Stimulated activated CD4-positive, alpha-beta T cell treated with anti-CD3 and anti-CD28 coated beads, Interleukin-2, amount 100 ng/mL, for 4 hours (primary cell): ENCODE results near the gene NAV2.

ENCODE experiments used
- DNase-seq: peaks from one replicate; pipeline ENCODE4 v3.0.0-alpha.2; 2020; ENCODE audit warnings: low read depth

The NAV2 gene

DNA sequence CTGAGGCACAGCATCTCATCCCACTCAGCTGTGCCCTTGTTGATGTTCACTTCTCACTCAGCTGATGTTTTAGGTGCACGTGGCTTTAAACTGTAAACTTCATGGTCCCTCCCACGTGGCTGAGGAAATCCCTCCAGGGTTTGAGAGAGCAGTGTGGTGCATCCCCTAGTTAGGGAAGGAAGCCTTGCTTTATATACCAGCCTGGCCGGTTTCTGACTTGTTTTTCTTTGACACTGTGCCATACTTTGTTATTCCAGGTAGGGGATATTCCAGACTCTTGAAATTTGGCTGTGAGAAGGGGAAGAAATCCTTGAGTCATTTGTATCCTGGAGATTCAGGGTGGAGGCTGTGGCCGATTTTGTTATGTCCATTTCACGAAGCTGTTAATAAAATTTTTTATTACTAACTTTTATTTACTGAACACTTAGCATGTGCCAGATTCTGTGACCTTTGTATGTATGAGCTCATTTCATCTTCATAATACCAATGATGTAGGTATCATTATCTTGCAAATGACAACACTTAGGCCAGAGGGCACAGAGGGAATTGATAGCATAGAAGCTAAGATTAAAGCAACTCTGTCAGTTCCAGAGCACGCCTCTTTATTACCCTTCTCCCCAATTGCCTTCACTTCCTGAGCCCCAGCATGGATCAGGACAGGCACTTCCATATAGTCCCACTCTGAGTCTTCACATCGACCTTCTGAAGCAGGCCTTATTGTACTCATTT, 116.6 kb downstream of the NAV2 start:
- no peak for DNase-seq

DNA sequence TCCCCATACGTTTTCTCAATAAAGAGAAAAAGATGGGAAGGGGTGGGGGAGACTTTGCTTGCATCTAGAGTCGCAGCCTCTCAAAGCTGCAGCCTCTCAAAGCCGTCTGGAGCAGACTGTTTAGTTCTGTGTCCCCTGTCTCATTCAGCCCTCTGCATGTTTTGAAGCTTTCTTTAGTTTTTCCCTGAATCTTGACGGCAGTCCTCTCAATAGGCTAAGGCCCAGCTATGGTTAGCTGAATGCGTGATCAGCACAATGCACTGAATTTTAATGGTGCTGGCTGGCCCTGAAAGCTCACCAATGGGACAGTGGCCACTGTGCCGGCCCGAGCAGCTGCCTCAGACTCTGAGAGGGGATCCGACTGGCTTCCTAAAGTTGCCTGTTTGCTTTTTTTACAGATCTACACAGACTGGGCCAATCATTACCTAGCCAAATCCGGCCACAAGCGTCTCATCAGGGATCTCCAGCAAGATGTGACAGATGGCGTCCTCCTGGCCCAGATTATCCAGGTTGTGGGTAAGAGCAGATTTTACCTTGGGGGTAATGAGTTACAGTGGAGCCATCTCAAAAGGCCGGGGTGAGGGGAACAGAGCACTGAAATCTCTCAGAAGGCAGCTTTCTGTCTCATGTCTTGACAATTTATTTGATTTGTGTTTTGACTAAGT, 119.6 kb downstream of the NAV2 start:
- no peak for DNase-seq

DNA sequence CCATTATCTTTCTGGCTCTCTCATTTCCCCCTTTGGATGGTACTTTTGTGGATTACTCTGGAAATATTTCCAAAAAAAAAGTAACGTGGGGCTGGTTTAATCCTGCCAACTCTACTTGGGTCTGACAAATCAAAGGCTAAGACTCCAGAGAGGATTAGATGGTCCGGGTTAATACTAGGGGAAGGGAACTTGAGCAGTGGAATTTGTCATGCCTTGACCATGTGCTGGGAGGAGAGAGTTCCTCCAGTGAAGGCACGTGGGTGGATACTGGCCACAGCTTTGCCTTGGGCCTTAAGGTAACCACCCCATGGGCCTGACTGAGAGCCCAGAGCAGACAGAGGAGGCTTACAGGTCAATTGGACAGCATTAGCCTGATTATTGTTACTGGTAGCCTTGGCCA, 120.3 kb downstream of the NAV2 start:
- no peak for DNase-seq

DNA sequence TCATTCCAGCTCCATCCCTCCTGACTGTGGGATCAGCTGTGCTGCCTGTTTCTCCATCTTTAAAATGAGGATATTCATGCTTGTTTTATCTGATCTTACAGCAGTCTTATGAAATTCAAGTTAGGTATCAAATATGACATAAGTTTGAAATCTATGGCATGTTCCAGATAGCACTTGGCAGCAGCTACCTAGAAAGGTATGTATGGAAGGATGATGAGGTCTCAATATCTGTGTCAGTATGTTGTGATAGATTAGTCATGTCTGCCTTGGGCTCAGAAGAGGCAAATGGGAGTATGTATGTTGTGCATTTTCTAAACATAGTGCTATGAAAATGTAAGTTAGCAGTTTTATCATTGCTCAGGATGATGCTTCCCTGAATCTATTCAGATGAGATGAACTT, 122.1 kb downstream of the NAV2 start:
- DNase-seq = no peak

DNA sequence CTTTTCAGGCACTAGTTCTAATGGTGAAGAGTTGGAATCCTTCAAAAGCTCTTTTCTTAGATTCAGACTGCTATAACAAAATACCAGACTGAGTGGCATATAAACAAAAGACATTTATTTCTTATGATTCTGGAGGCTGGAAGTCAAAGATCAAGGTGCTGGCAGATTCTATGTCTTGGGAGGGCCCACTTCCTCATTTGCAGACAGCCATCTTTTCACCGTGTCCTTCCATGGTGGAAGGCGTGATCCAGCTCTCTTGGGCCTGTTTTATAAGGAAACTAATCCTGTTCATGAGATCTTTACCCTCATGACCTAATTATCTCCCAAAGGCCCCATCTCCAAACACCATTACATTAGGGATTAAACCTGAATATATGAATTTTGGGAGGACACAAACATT, 124.0 kb downstream of the NAV2 start:
- DNase-seq = no peak

DNA sequence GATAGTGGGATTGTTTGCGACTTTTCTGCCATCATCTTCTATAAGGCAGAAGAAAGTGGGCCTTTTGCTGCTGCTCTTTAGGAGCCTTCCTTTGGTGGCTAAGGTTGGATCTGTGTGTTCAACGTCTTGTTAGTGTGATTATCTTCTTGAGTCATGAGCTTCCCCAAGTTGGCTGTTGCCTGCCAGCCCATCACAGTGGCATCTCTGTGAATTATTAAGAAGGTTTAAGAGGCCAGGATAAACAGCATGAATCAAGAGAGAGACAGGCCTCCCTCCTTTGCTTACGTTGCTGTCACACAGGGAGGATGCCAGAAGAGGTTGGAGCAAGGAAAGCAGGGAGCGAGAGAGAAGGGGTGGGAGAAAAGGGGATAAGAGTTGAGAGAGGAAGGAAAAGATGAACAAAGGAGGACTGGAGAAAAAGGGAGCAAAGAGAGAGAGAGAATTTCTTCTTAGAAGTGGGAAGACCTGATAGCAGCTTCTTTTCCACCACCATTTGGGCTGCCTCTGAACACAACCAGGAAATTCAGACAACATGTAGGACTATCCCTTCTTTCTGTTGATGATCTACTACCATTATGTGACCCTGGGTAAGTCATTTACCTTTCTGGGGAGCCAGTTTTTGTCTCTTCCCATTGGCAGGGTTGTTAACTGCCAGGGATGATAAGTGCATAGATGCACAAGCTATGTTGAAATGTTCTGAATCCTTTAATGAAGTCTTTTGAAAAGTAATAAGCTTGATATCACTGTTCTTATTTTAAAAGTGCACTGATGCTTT, 126.5 kb downstream of the NAV2 start:
- no peak for DNase-seq

DNA sequence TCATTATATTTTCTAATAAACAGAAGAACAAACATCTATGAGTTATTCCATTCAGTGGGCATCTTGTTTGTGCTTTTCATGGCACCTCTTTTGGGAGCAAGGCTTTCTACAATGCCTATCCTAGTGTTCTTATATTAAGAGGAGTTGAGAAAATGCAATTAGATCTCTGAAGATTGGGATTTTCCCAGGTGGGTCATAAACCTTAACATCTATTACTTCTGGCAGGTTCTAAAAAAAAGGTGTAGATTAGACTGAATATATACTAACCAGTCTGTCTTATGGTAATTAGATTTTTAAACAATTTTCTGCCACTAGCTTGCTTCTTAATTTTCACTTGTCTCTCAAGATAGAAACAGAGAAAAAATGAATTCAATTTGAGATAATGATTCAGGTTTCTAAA, 128.3 kb downstream of the NAV2 start:
- no peak for DNase-seq

DNA sequence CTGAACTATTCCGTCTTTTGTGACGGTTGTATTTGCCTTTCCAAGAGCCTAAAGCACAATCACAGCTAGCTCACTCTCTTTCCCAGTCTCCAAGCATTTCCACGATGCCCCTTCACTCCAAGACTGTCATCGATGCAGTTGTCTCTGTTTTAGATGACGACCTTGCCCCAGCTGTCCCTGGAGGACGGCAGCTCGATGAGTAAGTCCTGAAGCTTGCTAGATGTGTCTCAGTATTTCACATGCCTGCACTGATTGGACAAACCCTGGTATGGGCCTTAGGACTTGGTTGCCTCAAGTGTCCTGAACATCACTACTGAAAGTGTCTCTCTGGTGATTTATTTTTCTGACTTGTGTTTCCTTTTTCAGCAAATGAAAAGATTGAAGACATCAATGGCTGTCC, 129.9 kb downstream of the NAV2 start:
- DNase-seq = no peak

DNA sequence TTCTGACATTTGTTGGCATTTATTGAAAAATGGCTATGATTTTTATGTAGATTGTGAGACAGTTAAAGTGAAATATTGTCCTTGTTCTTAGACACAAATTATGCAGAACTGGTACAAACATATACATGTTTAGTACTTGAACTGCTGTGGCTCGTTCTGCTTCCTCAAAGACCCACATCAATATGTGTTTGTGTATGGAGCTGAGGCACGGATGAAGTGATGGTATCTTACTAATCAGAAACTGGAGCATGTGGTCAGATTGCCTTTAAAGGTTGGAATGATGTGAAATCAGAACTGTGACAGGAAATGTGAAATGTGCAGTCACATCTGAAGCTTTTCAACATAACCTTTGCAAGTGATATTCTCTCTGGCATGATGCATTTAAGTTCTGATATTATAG, 130.4 kb downstream of the NAV2 start:
- no peak for DNase-seq

DNA sequence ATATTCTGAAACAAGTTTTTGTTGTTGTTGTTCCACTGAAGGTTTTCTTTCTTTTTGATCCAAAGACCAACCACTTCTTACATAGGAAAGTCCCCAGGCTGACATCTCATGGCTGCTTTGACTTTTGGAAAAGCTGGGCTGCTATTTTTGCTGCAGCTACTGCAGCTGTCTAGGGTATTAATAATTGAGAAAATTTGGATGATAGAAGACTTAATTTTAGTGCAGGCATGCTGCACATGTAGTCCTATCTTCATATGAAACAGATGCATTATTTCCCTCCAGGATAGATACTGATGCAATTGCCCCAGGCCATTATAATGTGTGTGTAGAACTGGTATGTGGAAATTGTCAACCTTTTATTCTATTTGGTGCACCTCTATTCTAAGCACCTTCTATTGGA, 131.4 kb downstream of the NAV2 start:
- no peak for DNase-seq

DNA sequence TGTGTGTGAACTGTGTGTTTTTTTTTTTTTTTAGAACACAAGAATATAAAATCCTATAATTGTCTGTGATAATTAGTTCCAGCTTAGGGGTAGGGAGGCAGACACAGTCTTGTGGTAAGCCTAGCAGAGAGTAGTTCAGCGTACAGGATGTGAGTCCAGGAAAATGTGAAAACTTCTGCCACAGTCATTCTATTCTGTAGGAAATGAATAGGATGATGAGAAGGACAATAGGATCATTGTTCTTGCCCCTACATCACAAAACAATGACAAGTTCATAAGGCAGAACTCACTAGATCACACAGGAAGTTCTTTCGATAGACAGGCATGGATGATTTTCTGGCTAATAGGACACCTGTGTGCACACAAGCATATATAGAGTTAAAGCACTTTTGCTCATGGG, 132.2 kb downstream of the NAV2 start:
- no peak for DNase-seq

DNA sequence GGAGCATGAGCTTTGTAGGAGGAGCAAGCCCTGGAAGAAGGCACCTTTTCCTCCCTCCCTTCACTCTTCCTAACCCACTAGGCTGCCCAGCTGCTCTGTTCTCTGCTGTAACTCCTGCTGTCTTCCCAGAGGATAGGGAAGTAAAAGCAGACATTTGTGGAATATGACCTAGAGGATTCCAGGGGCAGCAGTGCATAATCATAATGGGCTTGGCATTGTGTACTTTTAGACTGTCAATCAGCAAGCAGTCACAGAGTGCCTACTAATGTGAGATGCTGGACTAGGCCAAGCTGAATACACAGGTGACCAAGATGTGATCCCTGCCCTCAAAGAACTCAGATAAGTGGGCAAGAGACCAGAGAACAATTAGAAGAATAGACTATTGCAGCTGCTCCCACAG, 133.0 kb downstream of the NAV2 start:
- DNase-seq = no peak

DNA sequence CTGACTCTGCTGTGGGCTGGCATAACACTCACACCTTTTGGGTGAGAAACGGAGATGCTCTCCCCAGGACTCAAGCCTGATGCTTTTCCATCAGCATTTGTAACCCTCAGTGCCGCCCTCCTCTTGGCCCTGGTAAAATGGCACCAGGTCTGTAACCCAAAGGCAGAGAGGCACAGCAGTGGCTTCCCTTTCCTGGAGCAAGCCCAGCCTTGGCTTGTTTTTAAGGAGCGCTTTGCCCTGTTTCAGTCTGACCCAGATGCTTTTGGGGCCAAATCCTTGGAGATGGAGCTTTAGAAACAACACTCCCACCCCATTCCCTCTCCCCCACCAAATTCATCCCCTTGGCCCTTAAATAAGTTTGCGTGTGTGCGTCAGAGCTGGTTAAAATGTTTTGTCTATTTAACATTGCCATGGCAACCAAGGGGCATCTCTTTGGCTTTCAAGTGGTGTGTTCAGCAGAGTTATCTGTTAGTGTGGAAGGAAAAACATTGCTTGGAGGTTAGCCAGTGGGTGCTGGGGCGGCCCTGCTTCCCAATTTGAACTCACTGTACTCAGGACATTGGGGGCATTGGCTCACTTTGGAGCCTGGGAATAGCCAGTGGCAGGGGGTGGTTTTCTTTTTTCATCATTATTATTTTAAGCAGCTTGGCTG, 134.1 kb downstream of the NAV2 start:
- DNase-seq = no peak

DNA sequence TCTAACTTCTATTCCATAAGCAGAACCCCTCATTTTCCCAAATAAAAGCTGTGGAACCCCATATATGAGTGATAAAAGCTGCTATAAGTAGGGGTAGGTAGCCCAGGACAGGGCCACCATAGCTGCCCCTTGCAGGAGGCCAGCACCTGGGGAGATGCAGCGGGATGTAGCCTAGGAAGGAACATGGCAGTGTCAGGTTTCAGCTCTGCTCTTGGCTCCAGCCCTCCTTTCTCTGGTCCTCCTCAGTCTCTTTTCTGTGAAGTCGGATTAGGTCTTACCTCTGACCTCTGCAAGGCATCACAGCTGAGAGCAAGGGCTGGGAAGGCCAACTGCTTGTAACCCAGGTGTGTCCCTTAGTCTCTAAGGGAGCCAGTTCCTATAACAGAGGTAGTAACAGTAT, 135.6 kb downstream of the NAV2 start:
- no peak for DNase-seq

DNA sequence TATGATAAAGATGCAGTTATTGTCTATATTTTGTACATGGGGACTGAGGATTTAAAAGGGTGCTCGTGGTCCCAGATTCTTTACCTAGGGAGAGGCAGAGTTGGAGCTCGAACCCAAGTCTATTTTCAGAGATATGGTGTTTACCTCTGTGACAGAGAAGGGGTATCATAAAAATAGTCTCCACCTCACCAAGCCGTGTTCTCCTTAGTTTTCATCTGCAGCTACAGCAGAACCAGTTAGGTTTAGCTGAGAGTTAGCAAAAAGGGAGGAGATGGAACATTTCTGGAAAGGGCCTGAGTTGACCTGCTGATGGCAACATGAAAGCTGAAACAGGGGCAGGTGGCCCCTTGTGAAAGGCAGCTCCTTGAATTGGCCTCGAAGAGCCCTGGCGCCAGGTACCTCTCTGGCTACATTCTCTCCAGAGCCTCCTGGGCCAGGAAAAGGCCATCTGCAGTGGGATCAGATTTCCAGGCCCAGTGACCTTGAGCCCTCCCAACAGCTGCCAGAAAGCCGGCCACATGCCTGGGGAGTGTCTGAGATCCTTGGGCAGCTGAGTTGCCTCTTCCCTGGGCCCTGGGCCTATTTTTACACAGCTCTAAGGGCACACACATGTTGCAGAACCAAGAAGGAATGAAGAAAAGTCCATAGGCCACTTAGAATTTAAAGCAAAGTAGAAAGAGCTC, 136.6 kb downstream of the NAV2 start:
- no peak for DNase-seq

DNA sequence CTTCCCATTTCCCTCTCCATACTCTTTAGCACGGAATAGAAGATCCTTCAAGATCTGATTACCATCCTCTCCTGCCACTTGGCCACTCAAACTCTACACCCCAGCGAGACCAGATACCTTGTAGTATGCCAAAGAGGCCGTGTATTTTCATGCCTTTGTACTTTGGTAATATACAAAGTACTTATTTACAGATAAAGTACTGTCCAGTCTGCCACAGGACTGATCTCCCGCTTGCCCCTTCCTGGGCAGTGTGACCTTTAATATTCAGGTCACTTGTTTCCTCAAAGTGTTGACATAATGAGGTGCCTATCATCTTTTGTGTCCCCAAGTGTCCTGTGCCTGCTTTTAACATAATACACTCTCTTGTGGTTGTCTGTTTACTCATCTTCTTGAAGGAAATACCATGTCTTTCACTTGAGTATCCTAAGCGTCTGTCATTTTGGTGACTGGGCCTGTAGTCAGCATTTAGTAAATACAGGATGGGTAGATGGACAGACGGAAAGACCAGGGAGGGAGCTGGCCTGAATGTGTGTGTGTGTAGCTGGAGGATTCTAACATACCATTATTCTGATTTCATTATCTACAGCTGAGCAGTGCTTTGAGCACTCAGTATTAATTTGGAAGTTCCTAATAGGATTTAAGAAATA, 137.4 kb downstream of the NAV2 start:
- DNase-seq = no peak

DNA sequence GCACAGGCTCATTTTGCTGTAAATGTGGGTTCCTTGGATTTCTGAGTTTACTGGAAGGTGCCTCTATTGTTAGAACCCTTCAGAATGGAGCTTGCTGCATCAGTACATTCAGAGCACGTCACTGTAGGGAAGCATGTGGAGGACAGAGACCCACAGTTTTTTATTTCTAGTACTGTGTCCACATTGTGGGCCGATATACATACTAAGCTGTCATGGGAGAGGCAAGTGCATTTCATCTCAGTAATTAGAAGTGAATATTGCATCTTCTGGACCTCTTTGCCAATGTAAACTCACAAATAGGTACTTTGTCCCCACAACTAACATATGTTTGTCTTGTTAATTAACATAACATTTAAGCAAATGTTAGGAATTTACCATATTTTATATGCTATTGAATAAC, 139.7 kb downstream of the NAV2 start:
- no peak for DNase-seq

DNA sequence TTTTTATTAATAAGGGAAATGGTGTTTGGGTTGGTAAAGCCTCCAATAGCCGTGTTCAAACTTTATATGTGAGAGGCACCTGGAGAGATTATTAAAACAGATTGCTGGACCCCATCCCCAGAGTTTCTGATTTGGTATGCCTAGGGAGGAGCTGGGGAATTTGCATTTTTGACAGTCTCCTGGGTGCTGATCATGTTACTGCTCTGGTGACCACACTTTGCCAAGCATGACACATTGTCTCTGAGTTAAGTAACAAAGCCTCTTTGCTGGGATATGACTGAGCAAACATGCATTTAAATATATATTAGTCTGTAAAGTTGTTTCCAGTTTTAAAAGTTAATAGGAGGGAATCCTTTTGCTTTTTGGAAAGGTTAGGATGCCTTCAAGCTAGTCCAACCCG, 140.4 kb downstream of the NAV2 start:
- no peak for DNase-seq

DNA sequence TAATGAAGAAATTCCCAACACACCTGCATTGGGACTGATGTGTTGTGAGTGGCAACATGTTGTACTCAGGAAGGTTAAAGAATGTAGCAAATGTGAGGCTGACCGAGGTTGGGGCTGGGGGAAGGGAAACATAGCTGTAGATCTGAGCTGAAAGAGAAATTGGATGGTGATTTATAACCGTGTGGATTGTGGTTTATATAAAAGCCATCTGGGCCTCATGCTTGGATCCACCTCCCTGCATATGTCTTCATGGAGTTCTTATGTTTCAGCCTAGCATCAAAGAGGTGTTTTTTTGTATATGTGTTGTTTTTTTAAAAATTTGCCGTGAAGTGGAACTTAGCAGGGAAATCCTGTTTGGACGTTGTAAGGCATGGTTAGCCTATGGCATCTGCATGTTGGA, 141.3 kb downstream of the NAV2 start:
- no peak for DNase-seq

DNA sequence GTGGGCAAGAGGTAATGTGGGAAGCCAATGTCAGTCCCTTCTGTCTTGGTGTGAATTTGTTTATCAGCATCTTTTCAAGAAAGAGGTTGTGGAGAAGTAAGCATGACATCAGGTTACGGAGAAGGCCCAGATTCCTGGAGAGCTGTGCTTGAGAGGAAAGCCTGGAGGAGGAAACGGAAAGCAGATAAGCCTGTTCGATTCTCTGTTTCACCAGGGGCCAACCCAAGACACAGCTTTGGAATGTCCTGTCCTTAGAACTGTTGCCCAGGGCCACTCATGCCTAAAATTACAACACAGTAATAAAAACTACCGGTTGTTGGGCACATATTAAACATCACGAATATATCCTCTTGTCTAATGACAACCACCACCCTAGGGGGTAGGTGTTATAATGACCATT, 148.5 kb downstream of the NAV2 start:
- DNase-seq = no peak

DNA sequence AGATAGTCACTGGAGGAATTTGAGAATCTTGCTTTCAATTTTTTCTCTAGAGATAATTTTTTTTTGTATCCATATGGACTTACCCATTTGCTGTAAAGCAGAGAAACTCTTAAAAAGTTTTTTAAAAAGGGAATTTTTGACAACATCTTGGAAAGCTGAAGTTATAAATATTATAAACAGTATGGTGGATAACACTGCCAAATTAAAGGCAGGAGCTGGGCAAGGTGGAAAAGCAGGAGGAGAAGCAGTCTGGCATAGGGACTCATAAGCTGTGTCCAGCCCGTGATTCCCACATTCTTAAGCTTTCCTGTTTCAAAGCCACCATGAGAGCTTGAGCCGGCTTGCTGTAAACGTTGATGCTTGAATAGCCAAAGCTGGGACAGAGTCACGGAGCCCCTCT, 149.5 kb downstream of the NAV2 start:
- DNase-seq = no peak
